ENCODE results near the gene PTK6. TPM values are rescaled to one million over a fixed set of nuclear protein-coding genes. Genes with fewer than 3 reads are reported as not detected.

PTK6 gene
- total and polyA plus RNA-seq, 2 experiments from 2014 or later, result 0.27 to 1.1 TPM

- DNase-seq (ENCODE audit: low spot score), result no peak
- no peaks in the 10 kb centered on the region for H3K79me2 ChIP-seq
- WGBS (ENCODE audit: low lambda C conversion rate, missing lambda C conversion rate), result 94% methylated on average over 15 of the region's 24 CpGs
Measured at GRCh38 chr20:63500151-63500901, 36.9 kb downstream of the PTK6 start.

DNA sequence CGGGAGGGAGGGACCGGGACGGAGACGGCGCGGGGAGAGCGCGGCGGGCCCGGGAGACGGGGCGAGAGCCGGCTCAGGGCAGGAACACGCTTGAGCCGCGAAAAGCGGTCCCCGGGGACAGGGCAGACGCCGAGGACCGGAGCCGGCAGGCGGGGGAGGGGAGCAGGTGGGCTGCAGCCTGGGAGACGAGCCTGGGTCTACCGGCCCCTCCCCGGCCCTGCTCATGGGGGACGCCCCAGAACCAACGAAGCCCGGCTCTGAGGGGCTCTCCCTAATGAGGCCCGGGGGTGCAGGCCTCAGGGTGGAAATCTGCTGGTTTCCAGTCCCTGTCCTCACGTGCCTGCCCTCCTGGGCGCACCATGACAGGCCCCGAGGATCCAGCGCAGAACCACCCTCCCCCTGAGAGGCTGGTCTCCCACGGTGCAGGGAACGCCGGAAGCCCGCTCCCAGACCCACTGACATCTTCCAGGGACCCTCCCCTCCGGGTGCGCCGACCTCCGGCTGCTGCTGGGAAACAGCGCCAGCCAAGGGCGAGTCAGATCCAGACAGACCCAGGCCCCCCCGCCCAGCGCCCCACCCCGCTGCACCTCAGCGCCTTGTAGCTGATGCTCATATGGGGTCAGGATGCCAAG lies 37.7 kb downstream of the PTK6 start:
- Histone ChIP-seq H4K20me1 (ENCODE audit: insufficient read depth, poor library complexity, severe bottlenecking) (no peaks in the 10 kb centered on the region), H3K4me1 (ENCODE audit: insufficient read depth) (peaks cover 8% of the 10 kb centered on the region), H3K9me3 (ENCODE audit: low read depth) (no peaks in the 10 kb centered on the region), H3K9me2 (replicated peaks; ENCODE audit: insufficient read depth) (no peaks in the 10 kb centered on the region), H3K36me3 (replicated peaks; ENCODE audit: insufficient read depth, low read depth) (no peaks in the 10 kb centered on the region), H3K4me3 (no peak overlapping the region), H3K27ac (no peak overlapping the region), H2AFZ (no peak overlapping the region), H3K27me3 (peaks cover 29% of the 10 kb centered on the region), H3K4me2 (peak overlapping the region; percentile 90), H3K79me2 (no peaks in the 10 kb centered on the region)
- TF ChIP-seq, protein P1, sequence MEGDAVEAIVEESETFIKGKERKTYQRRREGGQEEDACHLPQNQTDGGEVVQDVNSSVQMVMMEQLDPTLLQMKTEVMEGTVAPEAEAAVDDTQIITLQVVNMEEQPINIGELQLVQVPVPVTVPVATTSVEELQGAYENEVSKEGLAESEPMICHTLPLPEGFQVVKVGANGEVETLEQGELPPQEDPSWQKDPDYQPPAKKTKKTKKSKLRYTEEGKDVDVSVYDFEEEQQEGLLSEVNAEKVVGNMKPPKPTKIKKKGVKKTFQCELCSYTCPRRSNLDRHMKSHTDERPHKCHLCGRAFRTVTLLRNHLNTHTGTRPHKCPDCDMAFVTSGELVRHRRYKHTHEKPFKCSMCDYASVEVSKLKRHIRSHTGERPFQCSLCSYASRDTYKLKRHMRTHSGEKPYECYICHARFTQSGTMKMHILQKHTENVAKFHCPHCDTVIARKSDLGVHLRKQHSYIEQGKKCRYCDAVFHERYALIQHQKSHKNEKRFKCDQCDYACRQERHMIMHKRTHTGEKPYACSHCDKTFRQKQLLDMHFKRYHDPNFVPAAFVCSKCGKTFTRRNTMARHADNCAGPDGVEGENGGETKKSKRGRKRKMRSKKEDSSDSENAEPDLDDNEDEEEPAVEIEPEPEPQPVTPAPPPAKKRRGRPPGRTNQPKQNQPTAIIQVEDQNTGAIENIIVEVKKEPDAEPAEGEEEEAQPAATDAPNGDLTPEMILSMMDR (IDR thresholded peaks at IDR 0.05; ENCODE audit: poor library complexity), result no peak
- TF ChIP-seq EZH2 (IDR thresholded peaks at IDR 0.05; ENCODE audit: borderline replicate concordance), result no peak
- TF ChIP-seq EZH2phosphoT487 (IDR thresholded peaks at IDR 0.05; ENCODE audit: low read depth, severe bottlenecking, unreplicated experiment), result no peak
- 40% methylated on average over 12 of the region's 48 CpGs for WGBS (ENCODE audit: low lambda C conversion rate, missing lambda C conversion rate)
- no peak for DNase-seq (ENCODE audit: low spot score)

More at GRCh38 chr20:63500151-63500901, 36.9 kb downstream of the PTK6 start:
- no peaks in the 10 kb centered on the region for H3K9me2 ChIP-seq (replicated peaks; ENCODE audit: insufficient read depth)
- H3K4me3 ChIP-seq, result no peak overlapping the region
- TF ChIP-seq EZH2 (IDR thresholded peaks at IDR 0.05; ENCODE audit: borderline replicate concordance), result no peak
- no peak for TF ChIP-seq EZH2phosphoT487 (IDR thresholded peaks at IDR 0.05; ENCODE audit: low read depth, severe bottlenecking, unreplicated experiment)
- TF ChIP-seq, protein P1 (IDR thresholded peaks at IDR 0.05; ENCODE audit: poor library complexity), result no peak
- no peaks in the 10 kb centered on the region for H4K20me1 ChIP-seq (ENCODE audit: insufficient read depth, poor library complexity, severe bottlenecking)
- H3K27me3 ChIP-seq, result peaks cover 29% of the 10 kb centered on the region
- no peaks in the 10 kb centered on the region for H3K9me3 ChIP-seq (ENCODE audit: low read depth)
- H3K27ac ChIP-seq, result no peak overlapping the region
- no peaks in the 10 kb centered on the region for H3K36me3 ChIP-seq (replicated peaks; ENCODE audit: insufficient read depth, low read depth)
- H2AFZ ChIP-seq, result no peak overlapping the region
- H3K4me1 ChIP-seq (ENCODE audit: insufficient read depth), result peaks cover 8% of the 10 kb centered on the region
- H3K4me2 ChIP-seq, result no peak overlapping the region

- peaks cover 8% of the 10 kb centered on the region for H3K4me1 ChIP-seq (ENCODE audit: insufficient read depth)
- peaks cover 26% of the 10 kb centered on the region for H3K27me3 ChIP-seq
- no peaks in the 10 kb centered on the region for H3K9me2 ChIP-seq (replicated peaks; ENCODE audit: insufficient read depth)
- no peaks in the 10 kb centered on the region for H3K36me3 ChIP-seq (replicated peaks; ENCODE audit: insufficient read depth, low read depth)
- peak; percentile 78 for DNase-seq (ENCODE audit: low spot score)
- H3K4me3 ChIP-seq, result no peak within 1 kb of the TSS
- no peaks in the 10 kb centered on the region for H4K20me1 ChIP-seq (ENCODE audit: insufficient read depth, poor library complexity, severe bottlenecking)
- H3K4me2 ChIP-seq, result peak within 1 kb of the TSS; percentile 90
- H3K27ac ChIP-seq, result no peak within 1 kb of the TSS
- no peak within 1 kb of the TSS for H2AFZ ChIP-seq
- no peaks in the 10 kb centered on the region for H3K79me2 ChIP-seq
- WGBS (ENCODE audit: low lambda C conversion rate, missing lambda C conversion rate), result 2% methylated on average over 12 of the region's 58 CpGs
- no peaks in the 10 kb centered on the region for H3K9me3 ChIP-seq (ENCODE audit: low read depth)
- no peak for TF ChIP-seq EZH2phosphoT487 (IDR thresholded peaks at IDR 0.05; ENCODE audit: low read depth, severe bottlenecking, unreplicated experiment)
- TF ChIP-seq, protein P1 (IDR thresholded peaks at IDR 0.05; ENCODE audit: poor library complexity), result peak; percentile 14
Measured at GRCh38 chr20:63498960-63499337, 38.2 kb downstream of the PTK6 start, which contains the start of gene EEF1A2. EEF1A2 (minus strand) TSS chr20:63499083; CDS start chr20:63497763, 1,320 bp downstream.

Measured in hepatocyte (in vitro differentiated cells).